Hematopoietic multipotent progenitor cell treated with erythropoietin and hydrocortisone succinate and interleukin-3 and kit ligand, for 15 days (in vitro differentiated cells): Measurements from ENCODE around the gene CHRM2.

Source experiments
- DNase-seq: peaks from one replicate; pipeline ENCODE4 v3.0.0-alpha.2; 2015; ENCODE audit warnings: low spot score

Gene CHRM2

DNA sequence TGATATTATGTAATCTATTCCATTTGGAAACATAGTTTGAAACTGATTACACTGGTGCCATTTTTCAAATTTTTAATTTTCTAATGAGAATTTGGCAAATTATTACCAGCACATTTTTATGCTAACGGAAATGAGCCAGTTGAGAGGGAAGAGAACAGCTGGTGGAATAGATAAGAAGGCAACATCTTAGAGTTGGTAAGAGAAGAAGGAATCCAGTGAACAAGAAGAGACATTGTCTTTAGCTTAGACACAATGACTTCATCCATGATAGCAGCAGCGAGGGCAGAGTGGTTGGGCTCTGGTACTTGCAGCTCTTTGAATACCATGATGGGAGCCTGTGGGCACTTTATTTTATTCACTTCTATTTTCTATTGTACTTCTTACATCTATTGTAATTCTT, 89.6 kb downstream of the CHRM2 start:
- no peak for DNase-seq

GRCh38 chr7:136964347-136964746, 95.9 kb downstream of the CHRM2 start:
- DNase-seq: no peak

DNA sequence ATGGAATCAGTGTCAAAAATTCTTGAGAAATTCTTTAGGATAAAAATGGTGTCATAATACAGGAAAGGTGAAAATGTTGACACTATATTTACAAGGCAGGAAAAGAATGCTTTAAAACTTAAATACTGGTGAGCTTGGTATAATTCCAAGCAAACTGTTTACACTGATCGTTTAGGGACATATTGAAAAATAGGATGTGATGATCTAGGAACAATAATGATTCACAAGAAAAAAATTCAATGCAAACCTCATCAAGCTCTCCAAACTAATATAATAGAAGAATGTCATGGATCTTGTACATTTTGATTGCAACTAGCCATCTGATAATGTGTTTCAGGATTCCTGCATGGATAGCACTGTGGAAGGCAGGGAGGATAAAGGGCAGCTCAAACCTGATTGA, 98.4 kb downstream of the CHRM2 start:
- DNase-seq: no peak

GRCh38 chr7:136969761-136970160, 101.3 kb downstream of the CHRM2 start:
- no peak for DNase-seq

DNA sequence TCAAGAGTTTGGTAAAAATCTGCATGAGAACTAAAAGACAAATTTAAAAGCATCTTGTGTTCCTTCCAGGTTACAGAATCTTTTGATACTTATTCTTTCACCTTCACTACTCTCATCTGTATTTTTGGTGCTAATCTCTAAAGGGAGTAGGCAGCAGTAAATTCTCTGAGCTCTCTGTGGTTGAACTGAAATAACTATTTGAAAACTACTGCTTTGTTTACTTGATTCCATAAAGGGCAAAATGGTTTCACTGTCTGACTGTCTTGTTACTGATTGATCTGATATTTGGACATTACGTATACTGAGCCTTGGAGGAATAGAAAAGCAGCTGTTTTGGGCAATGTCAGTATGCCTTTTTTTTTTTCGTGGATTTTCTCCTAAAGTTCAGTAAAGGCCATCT, 103.3 kb downstream of the CHRM2 start:
- no peak for DNase-seq

DNA sequence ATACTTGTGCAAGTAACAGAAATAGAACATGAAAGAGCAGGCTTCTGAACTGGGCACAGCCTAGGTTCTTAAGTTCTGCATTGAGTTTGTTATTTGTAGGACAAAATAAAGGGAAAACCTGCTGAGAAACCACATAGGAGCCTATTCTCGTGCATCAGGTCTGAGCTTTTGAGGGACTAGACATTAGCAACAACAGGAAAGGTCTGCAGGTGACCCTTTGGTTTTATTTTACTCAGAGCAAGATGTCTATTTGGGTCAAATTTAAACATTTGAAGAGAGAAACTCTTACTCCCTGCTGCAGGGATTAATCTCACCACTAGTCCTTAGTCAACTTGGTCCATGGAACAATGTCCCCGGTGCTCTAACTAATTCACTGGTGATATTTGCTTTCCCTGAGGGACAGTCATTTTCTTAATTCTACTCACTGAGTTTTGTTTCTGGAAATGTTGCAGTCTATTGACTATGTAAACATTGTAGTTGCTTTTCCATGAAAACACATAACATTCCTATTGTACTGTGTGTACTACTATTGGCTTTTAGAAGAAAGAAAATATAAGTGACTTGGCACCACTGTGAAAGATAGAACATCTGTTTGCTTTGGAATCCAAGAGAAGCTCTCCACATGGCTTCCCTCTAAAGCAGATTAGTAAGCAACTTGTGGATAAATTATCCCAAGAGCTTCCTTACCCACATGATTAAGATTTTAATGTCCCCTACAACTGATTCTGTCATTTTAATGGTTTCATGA, 108.2 kb downstream of the CHRM2 start:
- DNase-seq: no peak

DNA sequence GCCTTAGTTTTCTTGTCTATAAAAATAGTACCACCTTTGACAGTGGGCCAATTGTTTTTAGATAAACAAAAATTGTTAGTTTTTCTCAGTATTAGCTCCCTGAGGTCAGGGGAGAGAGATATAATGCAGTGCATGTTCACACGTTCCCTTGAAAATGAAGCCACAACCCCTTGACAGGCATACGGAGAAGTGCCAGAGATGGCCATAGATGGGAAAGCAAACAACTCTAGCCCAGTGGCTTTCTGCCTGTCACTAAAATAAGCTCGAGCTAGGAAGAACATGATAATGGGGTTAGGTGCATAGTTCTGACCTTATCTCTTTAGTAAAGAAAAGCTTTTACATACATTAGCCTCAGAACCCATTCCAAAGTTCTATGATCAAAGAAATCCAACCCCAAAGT, 124.9 kb downstream of the CHRM2 start:
- no peak for DNase-seq

- DNase-seq: no peak
Measured at GRCh38 chr7:136997735-136998134, 129.3 kb downstream of the CHRM2 start.

- DNase-seq: no peak
Measured at GRCh38 chr7:136998495-136998894, 130.0 kb downstream of the CHRM2 start.

GRCh38 chr7:137000621-137001020, 132.2 kb downstream of the CHRM2 start:
- DNase-seq: no peak

GRCh38 chr7:137001041-137001440, 132.6 kb downstream of the CHRM2 start:
- DNase-seq: no peak

DNA sequence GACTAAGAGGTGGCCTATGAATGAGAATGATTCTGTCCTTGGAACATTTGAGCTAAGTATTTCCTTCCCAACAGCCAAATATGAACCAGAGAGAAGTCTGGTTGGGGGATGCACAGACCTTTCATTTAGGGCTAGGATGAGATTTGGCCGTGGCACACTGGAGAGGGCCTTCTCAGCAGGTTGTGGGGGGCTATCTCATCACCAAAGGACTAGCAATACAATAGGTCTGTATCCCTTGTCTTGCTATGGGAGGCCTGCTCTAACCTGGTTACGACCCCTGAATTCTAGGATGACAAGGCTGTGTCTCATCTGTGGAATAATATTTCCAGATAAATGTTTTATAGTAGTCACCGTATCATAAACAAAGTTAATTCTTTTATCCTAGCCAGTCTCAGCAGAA, 133.0 kb downstream of the CHRM2 start:
- DNase-seq: no peak

- DNase-seq: no peak
Measured at GRCh38 chr7:137003086-137003485, 134.6 kb downstream of the CHRM2 start.

DNA sequence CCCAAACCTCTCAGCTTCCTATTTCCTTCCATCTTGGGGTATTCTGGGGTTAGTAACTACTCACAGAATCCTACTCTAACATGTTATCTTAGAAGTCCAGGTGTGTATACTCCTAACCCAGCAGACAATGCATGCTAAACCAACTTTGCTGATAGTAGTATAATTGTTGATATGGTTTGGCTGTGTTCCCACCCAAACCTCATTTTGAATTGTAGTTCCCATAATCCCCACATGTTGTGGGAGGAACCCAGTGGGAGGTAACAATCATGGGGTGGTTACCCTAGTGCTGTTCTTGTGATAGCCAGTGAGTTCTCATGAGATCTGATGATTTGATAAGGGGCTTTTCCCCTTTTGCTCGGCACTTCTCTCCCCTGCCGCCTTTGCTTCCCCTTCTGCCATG, 135.1 kb downstream of the CHRM2 start:
- DNase-seq: no peak

GRCh38 chr7:137005873-137006272, 137.4 kb downstream of the CHRM2 start:
- no peak for DNase-seq

DNA sequence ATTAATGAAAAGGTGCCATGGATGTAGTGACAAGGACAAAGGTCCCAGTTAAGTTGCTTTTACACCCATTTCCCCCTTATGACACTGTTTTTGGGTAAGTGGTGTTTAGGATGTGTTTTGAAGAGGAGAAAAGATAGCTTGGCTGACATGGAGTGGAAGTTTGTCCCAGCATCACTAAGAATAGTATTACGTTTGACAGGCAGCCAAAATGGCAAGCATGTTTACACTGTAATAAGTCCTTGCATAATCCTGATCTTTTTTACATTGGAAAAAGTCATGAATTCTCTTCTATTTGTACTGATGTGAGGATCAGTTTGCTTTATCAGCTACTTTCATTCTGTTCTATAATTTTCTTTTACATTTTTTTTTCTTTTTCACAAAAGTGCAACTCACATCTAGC, 137.8 kb downstream of the CHRM2 start:
- DNase-seq: no peak

DNA sequence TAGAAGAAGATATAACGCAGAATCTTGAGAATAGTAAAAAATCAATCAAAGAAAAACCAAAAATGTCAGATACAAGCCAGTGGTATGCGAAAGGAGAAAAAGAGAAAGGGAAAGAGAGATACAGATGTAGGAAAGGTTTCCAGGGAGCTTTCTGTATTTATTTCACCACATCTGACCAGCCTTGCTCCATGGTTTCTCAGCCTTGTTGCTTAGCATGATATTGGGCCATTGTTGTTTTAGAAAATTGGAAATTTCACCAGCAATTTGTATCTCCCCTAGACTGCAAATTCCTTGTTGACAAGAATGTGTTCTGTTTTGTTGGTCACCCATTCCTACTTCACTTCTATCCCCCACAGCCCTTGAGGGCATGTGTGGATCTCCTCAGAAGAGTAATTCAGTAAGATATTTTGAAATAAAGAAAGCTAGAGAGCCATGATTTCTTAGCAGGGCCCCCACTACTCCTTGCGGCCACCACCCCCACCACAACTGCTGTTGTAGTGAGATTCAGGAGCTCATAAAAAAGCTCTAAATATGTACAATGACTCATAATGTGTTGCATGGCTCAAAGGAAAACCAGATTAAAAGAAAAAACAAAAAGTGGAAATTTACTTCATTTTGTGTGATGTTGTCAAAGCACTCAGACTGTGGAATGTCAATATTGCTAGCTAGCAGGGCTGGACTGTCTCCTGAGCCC, 138.7 kb downstream of the CHRM2 start:
- DNase-seq: no peak

DNA sequence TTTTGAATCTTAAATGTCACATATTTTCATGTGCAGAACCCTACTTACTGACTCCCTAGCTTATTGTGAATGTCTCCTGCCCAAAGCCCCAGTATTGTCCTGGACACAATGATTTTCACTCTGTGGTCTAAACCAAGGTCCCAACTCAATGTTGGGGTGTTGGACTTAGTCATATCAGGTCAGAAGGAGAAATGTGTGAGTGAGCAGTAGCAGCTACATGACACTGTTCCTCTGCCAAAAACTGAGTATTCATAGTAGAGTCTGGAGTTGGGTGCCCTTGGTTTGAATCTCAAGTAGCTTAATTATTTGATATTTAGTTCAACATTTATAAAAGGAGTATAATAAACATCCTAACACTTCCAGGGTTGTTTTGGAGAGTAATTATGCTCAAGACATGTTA, 141.0 kb downstream of the CHRM2 start:
- DNase-seq: no peak

DNA sequence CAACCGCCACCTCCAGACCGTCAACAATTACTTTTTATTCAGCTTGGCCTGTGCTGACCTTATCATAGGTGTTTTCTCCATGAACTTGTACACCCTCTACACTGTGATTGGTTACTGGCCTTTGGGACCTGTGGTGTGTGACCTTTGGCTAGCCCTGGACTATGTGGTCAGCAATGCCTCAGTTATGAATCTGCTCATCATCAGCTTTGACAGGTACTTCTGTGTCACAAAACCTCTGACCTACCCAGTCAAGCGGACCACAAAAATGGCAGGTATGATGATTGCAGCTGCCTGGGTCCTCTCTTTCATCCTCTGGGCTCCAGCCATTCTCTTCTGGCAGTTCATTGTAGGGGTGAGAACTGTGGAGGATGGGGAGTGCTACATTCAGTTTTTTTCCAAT, 146.6 kb downstream of the CHRM2 start:
- no peak for DNase-seq

DNA sequence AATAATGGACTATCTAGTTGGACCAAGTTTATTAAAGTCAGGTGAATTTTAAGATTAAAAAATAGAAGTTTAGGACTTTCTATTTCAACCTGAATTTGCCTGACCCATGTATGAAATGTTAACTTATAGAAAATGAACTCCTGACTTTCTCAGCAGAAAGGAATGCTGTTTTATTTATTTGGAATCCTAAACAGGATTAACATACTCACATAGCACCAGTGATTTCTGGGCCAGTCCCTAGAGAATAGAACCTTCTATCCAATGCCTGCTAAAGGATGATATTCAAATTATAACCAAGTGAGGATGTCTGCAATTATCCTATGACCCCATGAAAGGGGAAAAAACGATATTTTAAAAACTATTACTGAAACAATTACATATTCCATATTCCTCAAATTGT, 148.8 kb downstream of the CHRM2 start:
- DNase-seq: no peak

GRCh38 chr7:137018468-137018867, 150.0 kb downstream of the CHRM2 start:
- no peak for DNase-seq

- no peak for DNase-seq
Measured at GRCh38 chr7:137020351-137020750, 151.9 kb downstream of the CHRM2 start.

- DNase-seq: no peak
Measured at GRCh38 chr7:137025469-137026175, 157.2 kb downstream of the CHRM2 start.
